HG03139 (cell line): ENCODE measurements around the gene SRP19.
"Not testable (repeated sequence)": the region's sequence is repeated elsewhere in the genome, so short reads cannot be mapped to it uniquely, and the experiment has no call there.

Source experiments
- ATAC-seq: cut with Tn5 transposase; IDR thresholded peaks from one replicate; pipeline ENCODE4 v1.9.1; 2021; ENCODE audit not compliant: unreplicated experiment

SRP19 gene

DNA sequence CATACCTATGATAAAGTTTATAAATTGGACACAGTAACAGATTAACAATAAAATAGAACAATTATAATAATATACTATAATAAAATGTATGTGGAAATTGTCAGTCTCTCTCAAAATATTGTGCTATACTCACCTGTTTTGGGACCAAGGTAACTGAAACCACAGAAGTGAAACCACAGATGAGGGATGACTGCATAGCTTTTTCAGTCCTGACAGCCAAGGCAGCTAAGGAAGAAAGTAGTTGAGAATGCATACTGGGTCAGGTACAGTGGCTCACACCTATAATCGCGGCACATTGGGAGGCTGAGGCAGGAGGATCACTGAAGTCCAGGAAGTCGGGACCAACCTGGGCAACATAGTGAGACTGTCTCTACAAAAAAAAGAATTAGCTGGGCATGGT, 8.9 kb downstream of the SRP19 start:
- peak; percentile 60 for ATAC-seq

- no peak for ATAC-seq
Measured at GRCh38 chr5:112870966-112871365, 9.9 kb downstream of the SRP19 start.

DNA sequence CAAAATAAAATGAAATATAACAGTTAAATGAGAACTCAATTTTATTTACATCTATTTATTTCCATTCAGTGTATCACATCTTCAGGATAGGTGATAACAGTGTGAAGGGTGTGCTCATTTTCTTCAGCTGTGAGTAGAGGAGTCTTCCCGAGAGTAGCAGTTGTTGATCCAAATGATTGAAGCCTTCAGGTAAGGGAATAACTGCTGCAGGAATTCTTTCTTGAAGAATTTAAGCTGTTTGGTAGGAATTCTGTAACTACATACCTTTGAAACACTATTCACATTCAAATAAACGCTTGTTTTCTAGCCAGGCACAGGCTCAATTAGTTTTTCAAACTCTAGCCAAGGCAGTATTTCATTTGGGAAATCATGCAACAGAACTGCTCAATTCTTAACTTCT, 15.3 kb downstream of the SRP19 start:
- ATAC-seq, result no peak

DNA sequence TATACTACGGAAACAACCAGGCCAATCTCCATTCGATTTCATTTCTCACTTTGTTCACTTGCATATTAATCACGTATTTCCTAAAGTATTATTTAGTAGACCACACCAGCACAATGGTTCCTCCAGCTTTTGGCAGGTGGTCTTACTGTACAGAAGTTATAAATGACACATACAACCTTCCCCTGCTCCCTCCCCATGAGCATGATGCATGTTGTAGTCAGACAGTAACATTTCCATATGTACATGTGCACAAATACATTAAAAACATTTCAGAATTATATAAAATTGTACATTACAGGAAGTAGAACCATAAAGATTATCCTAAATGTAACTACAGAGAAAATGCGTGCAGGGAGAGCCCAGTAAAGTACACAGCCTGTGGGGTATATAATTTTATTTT, 17.0 kb downstream of the SRP19 start:
- no peak for ATAC-seq

DNA sequence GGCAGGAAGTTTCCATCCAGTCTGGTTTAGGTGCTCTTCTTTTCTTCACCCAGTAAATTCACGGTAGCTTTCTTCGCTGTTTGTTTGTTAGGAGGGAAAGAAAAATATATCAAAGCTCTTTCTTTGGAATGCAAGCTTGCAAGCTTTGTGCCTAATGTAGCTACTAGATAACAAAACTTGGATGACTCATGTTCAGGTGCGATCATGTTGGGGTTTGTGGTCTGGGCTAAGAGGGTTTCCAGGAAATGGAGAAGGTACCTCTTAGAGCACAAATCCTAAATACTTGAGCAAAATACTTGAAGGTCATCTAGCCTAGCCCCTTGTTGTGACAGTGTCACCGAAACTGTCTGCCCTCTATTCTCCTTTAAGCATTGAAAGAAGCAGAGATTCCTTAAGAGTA, 17.7 kb downstream of the SRP19 start:
- ATAC-seq, result no peak

DNA sequence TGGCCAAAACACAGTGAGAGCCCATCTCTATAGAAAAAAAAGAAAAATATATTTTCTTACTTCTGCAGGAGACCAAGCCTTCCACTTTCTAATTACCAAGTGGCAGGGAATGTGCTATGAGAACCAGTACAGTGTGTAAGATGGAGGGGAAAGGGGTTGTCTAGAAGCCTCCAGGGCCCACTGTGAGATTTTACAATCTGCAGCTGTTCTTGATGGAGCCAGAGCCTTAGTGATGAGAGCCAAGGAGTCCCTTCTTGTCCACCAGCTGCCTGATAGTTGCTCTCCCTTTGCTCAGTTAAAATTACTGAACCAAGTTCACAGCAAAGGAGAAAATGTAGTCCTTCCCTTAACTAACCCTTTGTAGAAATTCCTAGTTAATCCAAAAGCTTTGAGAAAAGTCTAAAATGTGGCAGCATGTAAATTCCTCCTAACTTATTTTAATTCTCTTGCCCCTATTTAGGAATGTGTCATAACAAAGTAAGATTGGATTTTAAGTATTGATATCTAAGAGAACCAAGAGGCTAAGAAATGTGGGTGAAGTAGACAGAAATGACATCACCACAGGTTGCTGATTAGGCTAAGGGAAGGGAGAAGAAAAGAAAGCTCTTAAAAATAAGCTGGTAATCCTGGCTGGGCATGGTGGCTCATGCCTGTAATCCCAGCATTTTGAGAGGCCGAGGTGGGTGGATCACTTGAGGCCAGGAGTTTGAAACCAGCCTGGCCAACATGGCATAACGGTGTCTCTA, 19.3 kb downstream of the SRP19 start:
- ATAC-seq, result no peak

GRCh38 chr5:112883192-112883591, 22.1 kb downstream of the SRP19 start:
- ATAC-seq, result no peak

GRCh38 chr5:112885001-112885400, 23.9 kb downstream of the SRP19 start:
- ATAC-seq, result no peak

- no peak for ATAC-seq
Measured at GRCh38 chr5:112886975-112887374, 25.9 kb downstream of the SRP19 start.

- ATAC-seq, result not testable (repeated sequence)
Measured at GRCh38 chr5:112892066-112892465, 31.0 kb downstream of the SRP19 start.

- ATAC-seq, result no peak
Measured at GRCh38 chr5:112892776-112893175, 31.7 kb downstream of the SRP19 start.

GRCh38 chr5:112895682-112896081, 34.6 kb downstream of the SRP19 start:
- no peak for ATAC-seq

- no peak for ATAC-seq
Measured at GRCh38 chr5:112902561-112902960, 41.5 kb downstream of the SRP19 start.

- not testable (repeated sequence) for ATAC-seq
Measured at GRCh38 chr5:112904996-112905395, 43.9 kb downstream of the SRP19 start.

GRCh38 chr5:112906637-112907036, 45.5 kb downstream of the SRP19 start:
- no peak for ATAC-seq

DNA sequence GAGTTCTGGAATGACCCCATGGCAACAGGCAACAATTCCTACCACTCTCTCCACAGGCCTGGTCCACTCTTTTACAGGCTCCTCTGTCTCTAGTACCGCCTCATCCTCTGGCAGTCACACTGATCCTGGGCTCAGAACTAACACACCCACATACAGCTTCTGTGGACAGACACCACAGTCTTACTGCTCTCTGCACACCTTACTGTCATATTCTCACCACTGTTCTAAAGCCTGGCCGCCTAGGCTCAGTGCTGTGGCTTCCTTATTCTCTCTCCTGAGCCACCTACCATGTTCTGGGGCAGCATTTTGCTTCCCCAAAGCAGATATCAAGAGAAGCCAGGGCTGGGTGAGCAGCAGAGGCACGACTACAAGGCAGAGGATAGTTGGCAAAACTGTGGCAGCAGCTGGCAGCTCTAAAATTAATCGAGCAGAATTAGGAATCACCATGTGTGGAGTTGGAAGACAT, 46.1 kb downstream of the SRP19 start:
- no peak for ATAC-seq

DNA sequence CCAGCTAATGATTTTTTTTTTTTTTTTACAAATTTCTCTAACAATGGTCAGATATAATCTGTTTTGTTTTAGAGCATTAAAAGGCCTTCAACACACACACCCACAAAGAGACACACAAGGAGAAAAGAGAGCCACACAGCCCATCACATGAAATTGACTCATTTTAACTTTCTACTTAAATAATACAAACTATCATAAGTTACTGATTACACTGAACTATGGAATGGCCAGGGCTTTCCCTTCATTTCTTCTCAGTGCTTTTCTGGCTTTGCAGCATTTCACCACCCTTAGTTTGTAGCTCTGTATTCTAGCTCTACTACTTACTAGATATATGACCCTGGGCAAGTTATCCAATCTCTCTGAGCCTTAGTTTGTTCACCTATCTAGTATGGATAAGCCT, 47.8 kb downstream of the SRP19 start:
- ATAC-seq, result no peak

- ATAC-seq, result no peak
Measured at GRCh38 chr5:112910529-112910928, 49.4 kb downstream of the SRP19 start.

- ATAC-seq, result no peak
Measured at GRCh38 chr5:112914584-112914983, 53.5 kb downstream of the SRP19 start.

- no peak for ATAC-seq
Measured at GRCh38 chr5:112915831-112916230, 54.7 kb downstream of the SRP19 start.

DNA sequence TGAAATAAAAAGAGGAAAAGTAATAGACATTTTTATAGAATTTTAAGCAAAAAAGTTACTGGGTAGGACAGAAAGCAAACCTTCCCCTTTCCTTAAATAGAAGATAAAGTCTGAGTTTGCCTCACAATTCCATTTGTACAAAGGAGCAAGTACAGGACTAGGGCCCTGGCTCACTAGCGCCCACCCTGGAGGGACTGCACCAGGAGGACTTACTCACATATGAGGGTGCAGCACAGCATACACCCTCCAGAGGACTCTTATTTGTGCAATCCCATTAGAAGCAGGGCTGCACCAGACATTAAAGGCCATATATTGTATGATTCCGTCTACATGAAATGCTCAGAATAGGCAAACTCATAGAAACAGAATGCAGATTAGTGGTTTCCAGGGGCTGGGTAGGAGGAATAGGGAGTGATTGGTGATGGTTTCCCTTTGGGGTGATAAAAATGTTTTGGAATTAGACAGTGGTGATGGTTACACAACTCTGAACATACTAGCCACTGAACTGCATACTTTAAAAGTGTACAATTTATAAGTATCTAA, 56.4 kb downstream of the SRP19 start:
- no peak for ATAC-seq

DNA sequence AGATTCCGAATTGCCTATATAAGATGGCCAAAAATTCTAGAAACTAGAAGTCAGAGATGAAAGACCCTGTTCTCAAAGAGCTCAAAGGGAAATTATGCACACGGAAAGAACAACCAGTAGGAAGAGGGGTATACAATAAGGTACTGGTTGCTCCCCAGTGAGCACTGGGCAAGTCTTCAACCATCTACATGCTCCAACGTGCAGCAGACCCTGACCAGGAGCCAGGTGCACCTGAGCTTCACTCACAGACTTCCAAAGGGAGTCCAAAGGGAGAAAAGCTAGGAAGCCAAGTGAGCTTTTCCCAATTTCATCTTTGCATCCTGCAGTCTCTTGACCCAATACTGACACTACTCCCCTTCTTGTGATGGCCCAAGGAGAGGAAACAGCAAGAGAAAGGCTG, 57.0 kb downstream of the SRP19 start:
- no peak for ATAC-seq

- no peak for ATAC-seq
Measured at GRCh38 chr5:112918679-112919078, 57.6 kb downstream of the SRP19 start.
